Stimulated activated CD4-positive, alpha-beta T cell treated with anti-CD3 and anti-CD28 coated beads, Interleukin-12 subunit alpha, Interleukin-12 subunit beta, amount 100 ng/mL, for 4 hours (primary cell): ENCODE data around the gene SHTN1.
A peak's percentile ranks its signal among the peaks of the same experiment; 100 is the strongest.

Experiments used
- DNase-seq: peaks from one replicate; pipeline ENCODE4 v3.0.0-alpha.2; 2020

Gene SHTN1

GRCh38 chr10:116866066-116866465 lies 138.9 kb downstream of the SHTN1 start:
- DNase-seq = no peak

GRCh38 chr10:116864436-116864835 lies 140.6 kb downstream of the SHTN1 start:
- DNase-seq = no peak

GRCh38 chr10:116861796-116862195 lies 143.2 kb downstream of the SHTN1 start:
- no peak for DNase-seq

GRCh38 chr10:116857156-116857555 lies 147.8 kb downstream of the SHTN1 start:
- no peak for DNase-seq

DNA sequence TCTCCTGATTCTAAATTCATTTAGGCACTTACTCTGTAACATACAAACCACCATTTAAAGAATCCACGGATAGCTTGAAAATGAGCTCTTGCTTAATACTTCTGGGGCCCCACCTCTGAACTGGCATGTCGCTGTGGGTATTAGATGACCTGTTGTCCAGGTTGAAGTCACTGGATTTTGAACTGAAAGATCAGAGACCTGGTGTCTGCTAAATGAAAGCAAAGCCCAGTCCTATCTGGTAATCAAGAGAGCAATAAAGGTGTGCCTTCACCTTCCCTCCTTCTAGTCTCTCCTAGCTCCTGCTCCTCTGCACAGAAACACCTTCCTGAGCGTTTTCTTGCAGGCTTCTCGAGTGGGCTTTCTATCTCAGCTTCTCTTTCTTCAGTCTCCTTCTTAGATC lies 151.3 kb downstream of the SHTN1 start:
- no peak for DNase-seq

- no peak for DNase-seq
These were observed 151.7 kb downstream of the SHTN1 start for GRCh38 chr10:116853287-116853686.

DNA sequence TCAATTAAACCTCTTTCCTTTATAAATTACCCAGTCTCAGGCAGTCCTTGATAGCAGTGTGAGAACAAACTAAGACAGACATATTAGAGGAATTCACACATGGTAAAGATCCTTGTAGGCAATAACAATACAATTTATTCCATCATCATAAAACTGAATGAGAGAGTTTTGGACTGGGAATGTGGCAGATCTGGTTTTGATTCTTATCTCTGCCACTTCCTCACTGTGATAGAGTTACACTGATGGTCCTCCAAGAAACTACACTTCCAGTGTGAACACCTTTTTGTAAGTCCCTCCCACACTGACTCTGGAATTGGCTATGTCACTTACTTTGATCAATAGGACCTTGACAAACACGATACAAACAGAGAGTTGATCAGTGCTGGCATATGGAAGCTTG lies 152.7 kb downstream of the SHTN1 start:
- DNase-seq = no peak

- no peak for DNase-seq
These were observed 154.9 kb downstream of the SHTN1 start for GRCh38 chr10:116850058-116850611.

DNA sequence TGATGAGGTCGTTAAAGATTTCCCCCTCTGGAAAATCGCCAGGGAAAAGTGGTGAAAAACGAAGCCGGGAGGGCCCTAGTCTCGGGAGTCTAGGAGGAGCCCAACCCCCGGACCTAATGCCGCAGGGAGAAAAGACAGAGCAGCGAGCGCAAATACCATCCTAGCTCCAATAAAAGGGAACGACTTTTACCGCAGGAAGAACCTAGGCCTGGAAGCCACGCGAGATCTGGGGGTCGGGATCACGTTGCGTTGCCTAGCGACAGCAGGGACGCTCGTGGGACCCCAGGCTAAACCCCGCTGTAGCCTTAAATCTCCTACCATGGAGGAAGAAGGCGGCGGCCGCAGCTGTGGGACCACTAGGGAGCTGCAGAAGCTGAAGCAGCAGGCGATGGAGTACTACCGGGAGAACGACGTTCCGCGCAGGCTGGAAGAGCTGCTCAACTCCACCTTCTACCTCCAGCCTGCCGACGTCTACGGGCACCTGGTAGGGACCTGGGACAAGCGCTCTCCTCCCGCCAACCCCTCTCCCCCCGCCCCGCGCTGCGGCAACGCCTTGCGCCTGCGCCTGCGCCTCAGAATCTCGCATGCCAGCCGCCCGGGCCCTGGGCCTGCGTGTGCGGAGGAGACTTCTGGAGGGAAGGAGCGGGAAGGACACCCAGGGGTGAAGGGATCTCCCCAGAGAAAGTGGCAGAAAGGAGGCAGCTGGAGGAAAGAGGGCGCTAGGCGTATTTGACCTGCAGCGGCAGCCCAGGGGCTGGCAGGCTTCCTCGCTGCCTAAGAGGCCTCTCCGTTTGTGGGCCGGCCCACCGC lies 155.5 kb downstream of the SHTN1 start, which contains the start of gene ENO4:
ENO4 (plus strand) TSS at position 252 of the 810 bp plus-strand sequence; CDS start at position 320, 68 bp downstream.
- DNase-seq = peak; percentile 25

DNA sequence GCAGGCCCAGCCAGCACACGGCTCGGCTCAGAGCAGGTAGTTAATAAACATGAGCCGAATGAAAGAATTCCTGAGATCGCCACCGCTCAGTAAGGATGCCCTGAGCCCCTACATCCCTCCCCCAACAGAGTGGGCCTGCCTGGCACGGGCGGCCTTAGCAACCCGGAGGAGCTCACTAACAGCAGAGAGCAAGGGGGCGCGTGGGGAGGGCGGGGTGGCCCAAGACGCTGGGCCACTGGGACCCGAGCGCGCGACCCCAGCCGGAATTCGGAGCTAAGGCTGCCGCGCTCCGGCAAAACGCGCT lies 156.1 kb downstream of the SHTN1 start:
- DNase-seq = no peak

DNA sequence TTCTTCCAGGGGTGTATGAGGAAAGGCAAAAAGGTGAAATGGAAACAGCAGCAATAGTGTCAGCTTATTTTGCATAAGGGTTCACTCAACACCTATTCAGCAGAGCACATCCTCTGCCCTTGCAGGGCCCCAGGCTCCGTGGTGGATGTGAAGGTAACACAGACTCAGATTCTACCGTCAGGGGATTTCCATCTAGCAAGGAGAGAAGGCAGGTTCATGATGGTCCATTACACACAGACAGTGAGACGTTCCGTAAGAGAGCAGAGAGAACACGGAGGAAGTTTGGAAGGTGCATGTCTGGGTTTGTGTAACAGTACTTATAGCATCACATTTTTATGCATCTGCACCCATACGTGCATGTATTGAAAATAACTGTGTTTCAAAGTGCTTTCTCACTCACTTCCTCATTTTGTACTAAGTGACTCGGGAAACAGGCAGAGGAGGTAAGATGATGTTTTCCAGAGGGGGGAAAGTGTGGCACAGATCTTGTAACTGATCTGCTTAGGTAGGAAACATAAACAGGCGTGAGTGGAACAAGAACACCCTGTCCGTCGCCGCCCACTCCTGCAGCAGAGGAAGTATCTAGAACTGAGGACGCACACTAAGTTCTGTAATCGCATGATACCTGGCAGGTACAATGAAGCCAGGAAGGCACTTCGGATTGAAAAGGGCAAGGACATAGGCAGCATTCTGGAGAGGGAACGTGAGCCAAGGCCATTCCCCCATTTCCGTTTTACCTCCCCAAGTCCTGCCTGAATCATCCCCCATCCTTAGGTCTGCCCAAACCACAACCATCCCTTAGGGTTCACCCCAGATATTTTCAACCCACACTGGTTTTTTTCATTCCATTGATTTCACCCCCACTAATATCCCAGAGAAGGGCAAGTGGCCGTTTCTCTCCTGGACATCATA lies 156.7 kb downstream of the SHTN1 start:
- peak; percentile 11 for DNase-seq

DNA sequence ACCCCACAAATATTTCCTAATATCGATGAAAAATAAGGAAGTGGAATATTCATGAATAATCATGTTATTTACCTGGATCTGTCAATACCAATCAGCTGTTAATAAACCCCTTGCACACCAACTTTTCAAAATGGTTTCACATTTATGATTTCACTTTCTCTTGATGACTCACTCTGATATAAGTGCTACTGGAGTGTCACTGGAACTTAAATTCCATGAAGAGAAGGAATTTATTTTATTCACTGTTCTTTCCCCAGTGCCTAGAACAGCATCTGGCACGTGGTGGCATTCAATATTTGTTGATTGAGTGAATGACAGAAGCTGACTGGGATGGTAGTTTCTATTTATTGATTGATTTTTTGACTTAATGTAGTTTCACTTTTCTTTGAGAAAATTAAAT lies 159.2 kb downstream of the SHTN1 start:
- DNase-seq = no peak

DNA sequence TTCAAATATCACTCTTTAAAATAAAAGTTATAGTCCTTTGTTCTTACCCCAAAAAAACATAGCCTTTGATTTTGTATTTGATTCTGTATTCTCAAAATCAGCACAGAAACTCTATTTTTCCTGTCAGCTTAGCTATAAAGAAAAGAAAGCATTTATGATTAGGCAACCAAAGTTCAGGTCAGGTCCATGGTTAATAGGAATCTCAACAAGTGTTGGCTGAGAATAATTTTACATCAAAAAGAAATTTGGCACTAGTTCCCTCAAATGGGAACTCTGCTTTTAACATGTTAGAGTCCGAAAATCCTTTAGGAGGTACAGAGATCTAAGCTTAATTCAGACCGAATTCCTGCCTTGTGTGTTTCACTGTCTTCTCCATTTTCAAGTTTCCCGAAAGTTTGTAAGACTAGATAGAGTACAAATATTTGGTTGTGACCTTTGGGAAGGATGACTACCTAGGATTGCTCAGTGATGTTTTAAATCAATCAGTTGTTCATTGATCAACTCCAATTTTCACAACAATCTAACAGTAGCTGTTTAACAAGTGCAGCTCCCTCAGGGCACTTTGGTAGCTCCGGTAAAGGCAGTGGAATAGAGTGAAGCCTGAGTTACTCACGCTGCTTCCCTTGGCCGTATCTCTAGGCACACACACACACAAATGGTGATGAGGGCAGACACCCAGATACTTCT lies 164.5 kb downstream of the SHTN1 start:
- no peak for DNase-seq

DNA sequence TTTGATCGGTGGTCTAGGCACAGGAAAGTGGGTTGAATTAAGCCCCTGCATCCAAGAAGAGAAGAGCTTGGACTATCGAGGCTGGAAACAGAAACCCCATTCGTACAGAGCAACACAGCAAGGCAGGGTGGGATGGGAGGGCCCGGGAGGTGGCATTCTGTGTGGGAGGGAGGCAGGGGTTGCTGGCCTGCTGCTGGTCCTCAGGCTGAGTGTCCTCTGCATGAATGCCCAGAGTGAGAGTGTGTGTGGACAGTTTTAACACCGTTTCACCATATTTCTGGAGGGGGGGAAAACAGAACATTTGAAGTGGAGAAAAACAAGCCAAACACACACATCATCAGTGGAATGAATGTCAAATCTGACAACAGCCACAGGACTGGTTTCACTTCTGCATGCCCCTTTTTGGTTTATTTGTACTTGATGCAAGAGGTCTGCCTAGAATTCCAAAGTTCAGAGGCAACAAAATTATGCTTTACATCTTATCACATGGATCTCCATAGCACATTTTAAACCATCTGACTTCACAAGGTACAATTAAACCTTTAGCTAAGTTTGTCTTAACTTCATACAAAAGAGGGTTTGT lies 166.8 kb downstream of the SHTN1 start:
- DNase-seq = no peak

DNA sequence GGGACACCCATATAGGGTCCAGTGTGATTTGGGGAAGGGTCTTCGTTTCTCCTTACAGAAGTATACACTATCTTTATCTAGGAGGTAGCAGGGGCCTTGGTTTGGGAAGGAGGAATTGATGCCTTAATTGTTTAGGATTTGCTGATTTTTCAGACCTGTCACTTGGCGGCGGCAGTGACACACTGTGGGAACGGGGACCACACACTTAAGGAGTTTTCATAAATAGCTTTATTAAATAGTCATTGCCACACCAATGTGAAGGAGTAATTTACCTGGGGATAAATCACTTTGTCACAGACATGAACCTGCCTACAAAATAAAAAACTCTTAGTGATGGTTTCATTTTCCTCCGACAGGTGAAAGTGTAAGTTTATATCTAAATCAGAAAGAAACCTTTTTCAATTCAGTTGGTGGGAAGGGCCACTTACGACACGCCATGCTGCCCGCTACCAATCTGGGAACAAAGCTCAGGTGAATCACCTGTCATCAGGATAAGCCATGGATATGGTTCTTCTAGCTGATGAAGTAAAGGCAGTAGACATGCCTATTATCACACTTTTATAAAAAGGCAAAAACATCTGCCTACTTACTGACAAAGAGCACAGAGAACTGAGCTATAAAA lies 168.0 kb downstream of the SHTN1 start:
- DNase-seq = no peak

- DNase-seq = no peak
These were observed 168.9 kb downstream of the SHTN1 start for GRCh38 chr10:116836083-116836482.

DNA sequence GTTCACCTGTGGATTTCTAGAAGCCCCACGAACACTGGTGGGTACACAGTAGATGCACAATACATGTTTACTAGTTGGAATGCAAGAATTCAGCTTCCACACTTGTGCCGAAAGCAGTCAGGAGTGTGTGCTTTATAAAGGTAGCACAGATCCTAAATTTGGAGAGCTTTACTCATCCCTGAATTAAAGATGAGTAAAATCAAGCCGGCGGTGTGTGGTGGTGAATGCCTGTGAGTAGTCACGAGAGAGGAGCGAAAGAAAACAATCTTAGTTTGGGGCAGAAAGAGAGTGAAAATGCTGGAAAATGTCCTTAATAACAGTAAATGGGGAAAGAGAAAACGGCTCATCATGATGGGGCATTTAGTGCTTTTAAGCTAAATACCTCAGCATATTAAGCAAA lies 169.3 kb downstream of the SHTN1 start:
- DNase-seq = no peak

DNA sequence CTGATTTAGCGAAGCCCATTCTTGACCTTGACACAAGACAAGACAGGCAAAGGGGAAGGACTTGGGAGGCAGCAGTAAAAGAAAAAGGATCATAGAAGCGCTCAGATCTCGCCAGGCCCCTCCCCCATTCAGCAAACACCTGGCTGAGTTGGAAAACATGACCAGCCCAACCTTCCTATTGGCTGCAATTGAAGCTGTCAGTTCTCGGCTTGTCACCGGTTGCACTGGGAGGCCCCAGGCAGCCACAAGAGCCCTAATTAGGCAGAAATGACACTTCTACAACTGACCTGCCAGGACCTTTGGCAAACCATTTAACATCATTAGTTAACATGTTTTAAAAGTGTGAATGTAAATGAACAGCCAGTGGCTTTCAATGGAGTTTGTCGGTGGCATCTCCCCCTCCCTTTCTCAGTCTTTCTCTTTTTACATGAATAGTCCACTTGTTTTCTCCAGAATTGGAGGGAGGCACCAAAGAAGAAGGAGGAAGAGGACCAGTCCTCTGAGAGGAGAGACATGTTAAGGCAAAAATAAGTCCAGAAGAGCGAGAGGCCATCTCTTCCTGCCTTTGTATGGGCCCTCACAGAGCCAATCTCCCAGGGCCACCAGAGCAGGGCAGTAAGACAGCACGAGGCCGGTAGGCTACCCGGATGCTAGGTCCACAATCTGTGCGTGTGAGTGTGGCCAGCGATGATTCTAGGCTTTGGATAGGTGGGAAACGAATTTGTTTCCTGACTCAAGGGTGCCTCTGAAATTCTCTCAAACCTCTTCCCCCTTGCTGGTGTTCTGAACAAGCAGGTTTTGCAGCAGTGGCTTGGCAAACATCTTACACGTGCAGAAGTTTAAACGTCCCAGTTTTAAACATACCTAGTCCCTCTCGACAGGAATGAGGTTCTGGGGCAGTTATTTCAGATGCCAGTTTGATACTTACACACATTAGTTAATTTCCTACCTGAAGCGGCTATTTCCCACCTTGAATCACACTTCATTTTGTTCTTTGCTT lies 170.7 kb downstream of the SHTN1 start:
- no peak for DNase-seq

DNA sequence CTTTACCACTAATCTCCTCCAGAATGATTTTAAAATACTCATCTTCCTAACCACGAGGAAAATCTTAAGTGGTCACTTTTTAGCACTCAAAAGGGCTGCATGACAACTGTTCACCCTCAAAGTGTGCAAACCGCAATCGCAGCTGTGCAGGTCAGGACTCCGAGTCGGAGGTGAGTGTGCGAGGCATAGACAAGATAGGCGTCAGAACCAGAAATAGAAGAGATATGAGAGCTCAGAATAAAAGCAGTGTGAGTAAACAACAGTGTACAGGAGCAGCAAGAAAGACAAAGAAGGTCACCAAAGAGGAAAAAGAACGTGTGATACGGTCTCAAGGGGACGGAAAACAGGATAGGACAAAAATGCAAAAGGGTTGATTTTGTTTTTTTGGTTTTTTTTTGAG lies 173.2 kb downstream of the SHTN1 start:
- DNase-seq = no peak
